ENCODE measurements around the gene ELMOD3.
"Not testable (repeated sequence)": the region's sequence is repeated elsewhere in the genome, so short reads cannot be mapped to it uniquely, and the experiment has no call there.

ELMOD3 gene

DNA sequence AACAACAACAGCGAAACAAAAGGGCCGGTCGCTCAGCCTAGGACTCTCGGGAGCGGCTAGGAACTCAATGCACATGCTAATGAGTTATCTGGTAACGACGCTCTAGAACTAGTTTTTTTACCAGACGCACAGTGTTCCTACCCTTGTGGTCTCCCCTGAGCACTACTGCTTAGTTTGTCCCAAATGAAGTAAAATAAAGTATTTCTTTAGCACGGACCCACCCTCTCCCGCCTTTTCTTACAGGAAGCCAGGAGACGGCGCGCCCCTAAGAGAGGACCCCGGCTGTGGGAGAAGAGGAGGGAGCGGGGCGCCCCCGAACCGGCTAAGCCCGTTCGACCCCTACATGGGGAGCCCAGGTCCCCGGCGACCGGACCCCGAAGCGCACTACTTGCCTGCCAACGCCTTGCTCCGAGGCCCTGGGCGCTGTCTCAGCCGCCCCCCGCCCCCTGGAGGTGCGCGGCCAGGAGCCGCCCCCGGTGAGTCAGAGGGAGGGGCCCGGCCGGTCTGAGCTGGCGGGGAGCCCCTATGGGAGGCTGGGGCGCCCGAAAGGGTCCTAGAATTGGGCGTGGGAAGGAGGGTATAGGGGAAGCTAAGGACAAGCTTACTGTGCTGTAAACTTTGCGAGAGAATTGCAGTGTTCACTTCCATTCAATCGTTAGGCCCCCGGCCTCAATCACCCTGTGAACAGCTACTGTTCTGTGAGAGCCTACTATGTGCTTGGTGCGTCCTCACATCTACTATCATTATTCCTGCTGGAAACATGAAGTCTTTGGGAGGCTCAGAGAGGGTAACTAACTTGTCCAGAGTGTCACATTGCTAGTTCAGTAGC is 59.2 kb downstream of the ELMOD3 start:
- TF ChIP-seq CTCF (IDR thresholded peaks at IDR 0.05; ENCODE audit: control extremely low read depth, extremely low read depth, low read depth, missing control alignments): no peak
- no peak for DNase-seq (ENCODE audit: extremely low spot score)
- ChIA-PET CTCF (interaction anchor here (1.1 to 2.0 kb wide), 3 partner anchors 7 to 140 kb away, joined by 3 to 7 read pairs (median 4); no protein-coding TSS in a partner anchor), POLR2A (interaction anchor here (1.4 to 1.5 kb wide), 2 partner anchors 126 kb away, joined by 3 to 4 read pairs; no protein-coding TSS in a partner anchor)

DNA sequence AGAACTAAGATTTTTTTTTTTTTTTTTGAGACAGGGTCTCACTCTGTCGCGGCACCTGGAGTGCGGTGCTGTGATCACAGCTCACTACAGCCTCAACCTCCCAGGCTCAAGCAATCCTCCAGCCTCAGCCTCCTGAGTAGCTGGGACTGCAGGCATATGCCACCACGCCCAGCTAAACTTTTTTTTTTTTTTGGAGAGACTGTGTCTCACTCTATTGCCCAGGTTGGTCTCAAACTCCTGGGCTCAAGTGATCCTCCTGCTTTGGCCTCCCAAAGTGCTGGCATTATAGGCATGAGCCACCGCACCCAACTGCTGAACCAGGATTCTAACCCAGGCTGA is 59.8 kb downstream of the ELMOD3 start:
- ChIA-PET CTCF (interaction anchor here (1.0 to 2.0 kb wide), 4 partner anchors 22 to 139 kb away, joined by 3 to 4 read pairs (median 4); no protein-coding TSS in a partner anchor), POLR2A (interaction anchor here (1.5 kb wide), 1 partner anchor 126 kb away, joined by 4 read pairs; no protein-coding TSS in a partner anchor)
- DNase-seq (ENCODE audit: extremely low spot score): not testable (repeated sequence)

GRCh38 chr2:85414761-85415553 is 60.4 kb downstream of the ELMOD3 start:
- DNase-seq (ENCODE audit: extremely low spot score): no peak
- POLR2A ChIA-PET: interaction anchor here (1.5 kb wide), 1 partner anchor 125 kb away, joined by 4 read pairs; no protein-coding TSS in a partner anchor
- CTCF ChIA-PET: interaction anchor here (1.0 to 1.4 kb wide), 4 partner anchors 23 to 142 kb away, joined by 3 to 4 read pairs (median 3); no protein-coding TSS in a partner anchor
- TF ChIP-seq CTCF (IDR thresholded peaks at IDR 0.05; ENCODE audit: control extremely low read depth, extremely low read depth, low read depth, missing control alignments): no peak

DNA sequence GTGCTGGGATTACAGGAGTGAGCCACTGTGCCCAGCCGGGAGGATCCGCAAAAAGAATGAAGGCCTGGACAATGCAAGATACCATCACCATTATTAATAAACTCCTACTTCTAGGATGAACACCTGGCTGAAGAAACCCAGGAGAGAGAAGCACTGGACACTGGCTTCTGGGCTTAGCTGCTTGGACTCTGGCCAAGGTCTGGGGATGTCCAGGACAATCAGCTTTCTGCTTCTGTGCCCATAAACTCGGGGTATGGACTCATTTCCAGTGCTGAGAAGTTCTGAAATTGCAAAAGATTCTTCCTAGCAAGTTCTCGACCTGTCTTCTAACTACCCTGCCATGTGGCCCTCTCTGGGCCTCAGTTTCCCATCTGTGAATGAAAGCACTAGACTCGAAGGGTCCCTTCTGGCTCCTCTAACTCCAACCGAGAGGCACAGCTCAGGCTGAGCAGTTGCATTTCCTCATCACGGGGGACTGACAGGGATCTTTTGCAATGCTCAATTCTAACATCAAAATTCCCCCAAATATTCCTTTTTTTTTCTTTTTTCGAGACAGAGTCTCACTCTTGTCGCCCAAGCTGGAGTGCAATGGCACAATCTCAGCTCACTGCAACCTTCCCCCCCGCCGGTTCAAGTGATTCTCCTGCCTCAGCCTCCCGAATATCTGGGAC is 61.5 kb downstream of the ELMOD3 start:
- DNase-seq (ENCODE audit: extremely low spot score): no peak
- ChIA-PET CTCF (interaction anchor here (0.9 to 2.0 kb wide), 5 partner anchors 9 to 141 kb away, joined by 3 to 7 read pairs (median 3); no protein-coding TSS in a partner anchor), POLR2A (interaction anchor here (1.2 kb wide), 1 partner anchor 123 kb away, joined by 3 read pairs; the partner anchor contains the start of gene MAT2A)
- TF ChIP-seq CTCF (IDR thresholded peaks at IDR 0.05; ENCODE audit: control extremely low read depth, extremely low read depth, low read depth, missing control alignments): no peak

GRCh38 chr2:85418132-85419008 is 63.8 kb downstream of the ELMOD3 start, which contains the start of gene SH2D6:
SH2D6 (plus strand) TSS chr2:85418714; CDS start chr2:85429466, 10,752 bp downstream.
- DNase-seq (ENCODE audit: extremely low spot score): peak; percentile 92
- POLR2A ChIA-PET: interaction anchor here (0.6 to 2.4 kb wide), 2 partner anchors 120 to 134 kb away, joined by 3 to 15 read pairs; partner anchors contain the start of gene MAT2A
- CTCF ChIA-PET: interaction anchor here (1.9 to 6.3 kb wide), 9 partner anchors 11 to 219 kb away, joined by 7 to 158 read pairs (median 21); partner anchors contain the start of gene MAT2A
- no peak for TF ChIP-seq CTCF (IDR thresholded peaks at IDR 0.05; ENCODE audit: control extremely low read depth, extremely low read depth, low read depth, missing control alignments)

Measured in GM10248 (cell line).